OCI-LY1 (cell line): ENCODE results near the gene NR2C1.

Experiments
- CTCF ChIP-seq: fragments of 200-600 bp; sonication (generic), shearing (Covaris generic); IDR thresholded peaks from 2 replicates; pipeline ENCODE4 v1.5.1; 2017; ENCODE audit warnings: mild to moderate bottlenecking, antibody characterized with exemption, low read length, moderate library complexity, mixed read lengths
- EZH2 ChIP-seq: fragments of 200-600 bp; sonication (generic), shearing (Covaris generic); IDR thresholded peaks from 2 replicates; pipeline ENCODE4 v1.8.0; 2017; ENCODE audit warnings: borderline replicate concordance, mixed run types, mild to moderate bottlenecking, antibody characterized with exemption, low read length, moderate library complexity, mixed read lengths

DNA sequence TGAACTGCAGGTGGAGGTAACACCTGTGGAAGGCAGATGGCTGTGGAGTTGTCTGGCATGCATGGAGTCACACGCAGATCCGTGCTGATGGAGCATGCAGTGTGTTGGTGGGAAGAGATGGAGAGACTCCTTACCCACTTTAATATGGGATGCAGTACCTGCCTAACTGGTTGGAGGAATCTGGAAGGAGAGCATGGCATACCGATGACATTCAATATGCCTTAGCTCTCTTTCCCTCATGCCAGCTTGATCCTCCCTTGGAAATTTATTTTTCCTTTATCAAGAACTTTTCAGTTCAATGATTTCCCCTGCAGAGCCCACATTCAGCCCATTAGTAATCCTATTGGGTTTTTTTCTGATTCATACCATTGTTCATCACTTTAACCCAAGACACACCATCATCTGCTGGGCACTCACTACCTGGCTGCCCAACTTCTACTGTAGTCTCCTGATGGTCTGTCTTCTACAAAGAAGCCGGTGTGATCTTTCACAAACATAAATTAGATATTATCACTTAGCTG, 25.9 kb upstream of the NR2C1 start:
- TF ChIP-seq CTCF: no peak
- no peak for TF ChIP-seq EZH2
